Measurements from ENCODE around the gene CUL3.

DNA sequence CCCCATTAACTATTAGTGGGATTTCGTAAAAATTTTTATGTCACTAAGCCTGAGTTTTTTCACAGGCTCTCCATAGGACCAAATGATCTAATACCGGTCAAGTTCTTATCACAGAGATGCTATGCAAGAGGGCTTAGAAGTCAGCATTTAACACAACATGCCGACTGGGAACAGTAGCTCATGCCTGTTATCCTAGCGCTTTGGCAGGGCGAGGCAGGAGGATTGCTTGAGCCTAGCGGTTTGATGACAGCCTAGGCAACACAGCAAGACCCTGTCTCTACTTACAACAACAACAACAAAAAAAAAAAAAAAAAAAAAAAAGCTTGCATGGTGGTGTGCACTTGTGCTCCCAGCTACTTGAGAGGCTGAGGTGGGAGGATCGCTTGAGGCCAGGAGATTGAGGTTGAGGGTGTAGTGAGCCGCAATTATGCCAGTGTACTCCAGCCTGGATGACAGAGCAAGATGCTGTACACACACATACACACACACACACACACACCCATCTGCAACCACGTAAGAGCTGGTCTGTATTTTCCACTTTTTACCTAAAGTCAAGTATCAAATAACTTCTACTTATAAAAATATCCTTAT, 115.7 kb downstream of the CUL3 start:
- TF ChIP-seq ZFP3 (CRISPR knock-in tag; IDR thresholded peaks at IDR 0.05), result no peak
- no peak for TF ChIP-seq ZNF70 (CRISPR knock-in tag; IDR thresholded peaks at IDR 0.05)
- TF ChIP-seq, protein P1, sequence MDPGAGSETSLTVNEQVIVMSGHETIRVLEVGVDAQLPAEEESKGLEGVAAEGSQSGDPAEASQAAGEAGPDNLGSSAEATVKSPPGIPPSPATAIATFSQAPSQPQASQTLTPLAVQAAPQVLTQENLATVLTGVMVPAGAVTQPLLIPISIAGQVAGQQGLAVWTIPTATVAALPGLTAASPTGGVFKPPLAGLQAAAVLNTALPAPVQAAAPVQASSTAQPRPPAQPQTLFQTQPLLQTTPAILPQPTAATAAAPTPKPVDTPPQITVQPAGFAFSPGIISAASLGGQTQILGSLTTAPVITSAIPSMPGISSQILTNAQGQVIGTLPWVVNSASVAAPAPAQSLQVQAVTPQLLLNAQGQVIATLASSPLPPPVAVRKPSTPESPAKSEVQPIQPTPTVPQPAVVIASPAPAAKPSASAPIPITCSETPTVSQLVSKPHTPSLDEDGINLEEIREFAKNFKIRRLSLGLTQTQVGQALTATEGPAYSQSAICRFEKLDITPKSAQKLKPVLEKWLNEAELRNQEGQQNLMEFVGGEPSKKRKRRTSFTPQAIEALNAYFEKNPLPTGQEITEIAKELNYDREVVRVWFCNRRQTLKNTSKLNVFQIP (CRISPR knock-in tag; IDR thresholded peaks at IDR 0.05; ENCODE audit: borderline replicate concordance, low read depth), result no peak
- TF ChIP-seq ZNF565 (CRISPR knock-in tag; conservative IDR thresholded peaks at IDR 0.05; ENCODE audit: low read depth), result no peak
- no peak for TF ChIP-seq ZFP30 (CRISPR knock-in tag; IDR thresholded peaks at IDR 0.05)
- TF ChIP-seq, protein P2, sequence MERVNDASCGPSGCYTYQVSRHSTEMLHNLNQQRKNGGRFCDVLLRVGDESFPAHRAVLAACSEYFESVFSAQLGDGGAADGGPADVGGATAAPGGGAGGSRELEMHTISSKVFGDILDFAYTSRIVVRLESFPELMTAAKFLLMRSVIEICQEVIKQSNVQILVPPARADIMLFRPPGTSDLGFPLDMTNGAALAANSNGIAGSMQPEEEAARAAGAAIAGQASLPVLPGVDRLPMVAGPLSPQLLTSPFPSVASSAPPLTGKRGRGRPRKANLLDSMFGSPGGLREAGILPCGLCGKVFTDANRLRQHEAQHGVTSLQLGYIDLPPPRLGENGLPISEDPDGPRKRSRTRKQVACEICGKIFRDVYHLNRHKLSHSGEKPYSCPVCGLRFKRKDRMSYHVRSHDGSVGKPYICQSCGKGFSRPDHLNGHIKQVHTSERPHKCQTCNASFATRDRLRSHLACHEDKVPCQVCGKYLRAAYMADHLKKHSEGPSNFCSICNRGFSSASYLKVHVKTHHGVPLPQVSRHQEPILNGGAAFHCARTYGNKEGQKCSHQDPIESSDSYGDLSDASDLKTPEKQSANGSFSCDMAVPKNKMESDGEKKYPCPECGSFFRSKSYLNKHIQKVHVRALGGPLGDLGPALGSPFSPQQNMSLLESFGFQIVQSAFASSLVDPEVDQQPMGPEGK (CRISPR knock-in tag; IDR thresholded peaks at IDR 0.05; ENCODE audit: borderline replicate concordance), result no peak
- TF ChIP-seq BACH2 (CRISPR knock-in tag; IDR thresholded peaks at IDR 0.05; ENCODE audit: borderline replicate concordance), result no peak

All from SK-N-SH treated with all-trans-retinoic acid at 6 μM for 48 hours (cell line).